ENCODE results near the gene SEPTIN1.

GRCh38 chr16:30407804-30408534, 25.6 kb upstream of the SEPTIN1 start:
- TF ChIP-seq CTCF (IDR thresholded peaks at IDR 0.05 in 4 of 5, conservative IDR thresholded peaks at IDR 0.05 in 1 of 5) (no peak), POLR2A (IDR thresholded peaks at IDR 0.05) (no peak)
